Fibroblast of the aortic adventitia (primary cell): ENCODE results near the gene ACY1. TPM values are rescaled to one million over a fixed set of nuclear protein-coding genes. Genes with fewer than 3 reads are reported as not detected.
"Not testable (repeated sequence)": the region's sequence is repeated elsewhere in the genome, so short reads cannot be mapped to it uniquely, and the experiment has no call there.

Experiments
- DNase-seq: peaks from one replicate; pipeline ENCODE4 v3.0.0-alpha.2; 2010; ENCODE audit warnings: low read depth
- H3K4me3 ChIP-seq: 2 replicates; pipeline ENCODE4 v1.5.1; 2011; ENCODE audit warnings: low read depth, mild to moderate bottlenecking, control low read depth, low read length, moderate library complexity
- CTCF ChIP-seq: IDR thresholded peaks from 2 replicates; pipeline ENCODE4 v1.5.1; 2011; ENCODE audit warnings: mild to moderate bottlenecking, low read length, control low read depth, inconsistent platforms; ENCODE audit not compliant: insufficient read depth
- total RNA-seq: library from RNA; depleted of rRNA; stranded (reverse); fragments of >200 nt; gene quantifications from 2 replicates; pipeline ENCODE4 v1.2.3, GENCODE V29; 2012; ENCODE audit warnings: low replicate concordance

ACY1 gene
- total RNA-seq, 1 donor, result 26.7 TPM

GRCh38 chr3:52032702-52033408 is 49.5 kb downstream of the ACY1 start:
- TF ChIP-seq CTCF, result no peak
- H3K4me3 ChIP-seq, result no peak overlapping the region
- DNase-seq, result no peak

GRCh38 chr3:52033748-52034147 is 50.4 kb downstream of the ACY1 start:
- not testable (repeated sequence) for DNase-seq, H3K4me3 ChIP-seq

- TF ChIP-seq CTCF, result no peak
- H3K4me3 ChIP-seq, result no peak overlapping the region
- no peak for DNase-seq
Observed at GRCh38 chr3:52034212-52034611, 50.9 kb downstream of the ACY1 start.

- TF ChIP-seq CTCF, result no peak
- no peak for DNase-seq
- H3K4me3 ChIP-seq, result no peak overlapping the region
Observed at GRCh38 chr3:52034651-52035050, 51.3 kb downstream of the ACY1 start.

- no peak for DNase-seq
- no peak overlapping the region for H3K4me3 ChIP-seq
- no peak for TF ChIP-seq CTCF
Observed at GRCh38 chr3:52036222-52036694, 52.9 kb downstream of the ACY1 start.

GRCh38 chr3:52036829-52037228 is 53.5 kb downstream of the ACY1 start:
- DNase-seq, result no peak
- TF ChIP-seq CTCF, result no peak
- H3K4me3 ChIP-seq, result no peak overlapping the region

GRCh38 chr3:52037291-52037690 is 54.0 kb downstream of the ACY1 start:
- no peak for DNase-seq
- H3K4me3 ChIP-seq, result no peak overlapping the region
- no peak for TF ChIP-seq CTCF
